Keratinocyte (primary cell): ENCODE measurements around the gene RNPEPL1. TPM values are rescaled to one million over a fixed set of nuclear protein-coding genes. Genes with fewer than 3 reads are reported as not detected.

Experiments
- DNase-seq: peaks from one replicate; pipeline ENCODE4 v3.0.0-alpha.2; 2011; ENCODE audit warnings: low read depth, missing footprints, low spot score
- FAIRE-seq: peaks from 2 replicates; lab custom pipeline; 2011; peaks lifted over from hg19 to GRCh38; lab: Jason Lieb, UNC
- H2AFZ ChIP-seq: 2 replicates; pipeline ENCODE4 v1.6.0; 2012; ENCODE audit warnings: low read length, control low read depth, inconsistent platforms; ENCODE audit not compliant: control insufficient read depth
- H3K27ac ChIP-seq: 2 replicates; pipeline ENCODE4 v1.5.1; 2011; ENCODE audit warnings: low read length; ENCODE audit not compliant: control insufficient read depth, insufficient read depth
- H3K27me3 ChIP-seq: 3 replicates; pipeline ENCODE4 v1.6.0; 2011; ENCODE audit warnings: low read length; ENCODE audit not compliant: control insufficient read depth, insufficient read depth; ENCODE audit errors: extremely low read depth
- H3K36me3 ChIP-seq, 2 experiments: 2 replicates in 1 of 2; 3 replicates in 1 of 2; pipeline ENCODE4 v1.5.1; 2011; ENCODE audit warnings: low read length in 2 of 2, mild to moderate bottlenecking in 1 of 2; ENCODE audit not compliant: control insufficient read depth in 2 of 2, insufficient read depth in 2 of 2; ENCODE audit errors: extremely low read depth in 1 of 2
- H3K4me1 ChIP-seq: 3 replicates; pipeline ENCODE4 v1.5.1; 2011; ENCODE audit warnings: low read length; ENCODE audit not compliant: control insufficient read depth, insufficient read depth; ENCODE audit errors: extremely low read depth
- H3K4me2 ChIP-seq: 3 replicates; pipeline ENCODE4 v1.6.0; 2011; ENCODE audit warnings: low read depth, low read length; ENCODE audit not compliant: control insufficient read depth, insufficient read depth; ENCODE audit errors: extremely low read depth
- H3K4me3 ChIP-seq, 3 experiments: fragments of 200-600 bp in 1 of 3; sonication (generic) in 1 of 3; 2 replicates in 2 of 3; 3 replicates in 1 of 3; pipeline ENCODE4 v1.5.1; 2011 to 2016; ENCODE audit warnings: low read length in 3 of 3, mild to moderate bottlenecking in 3 of 3, control low read depth in 2 of 3, inconsistent platforms in 1 of 3, low read depth in 1 of 3, mixed read lengths in 1 of 3, mixed run types in 1 of 3, moderate library complexity in 1 of 3; ENCODE audit not compliant: control insufficient read depth in 2 of 3, insufficient read depth in 2 of 3; ENCODE audit errors: extremely low read depth in 1 of 3
- H3K79me2 ChIP-seq: 2 replicates; pipeline ENCODE4 v1.6.0; 2012; ENCODE audit warnings: low read length; ENCODE audit not compliant: control insufficient read depth, insufficient read depth
- H3K9ac ChIP-seq: 3 replicates; pipeline ENCODE4 v1.6.0; 2011; ENCODE audit warnings: low read length; ENCODE audit not compliant: control insufficient read depth, insufficient read depth; ENCODE audit errors: extremely low read depth
- H3K9me1 ChIP-seq: 3 replicates; pipeline ENCODE4 v1.6.0; 2011; ENCODE audit warnings: low read length; ENCODE audit not compliant: control insufficient read depth, insufficient read depth; ENCODE audit errors: extremely low read depth
- H3K9me3 ChIP-seq: 2 replicates; pipeline ENCODE4 v1.5.1; 2012; ENCODE audit warnings: low read depth, low read length; ENCODE audit not compliant: control insufficient read depth
- H4K20me1 ChIP-seq: 3 replicates; pipeline ENCODE4 v1.6.0; 2011; ENCODE audit warnings: low read length; ENCODE audit not compliant: control insufficient read depth, insufficient read depth; ENCODE audit errors: extremely low read depth
- CTCF ChIP-seq, 3 experiments: IDR thresholded peaks in 1 of 3; conservative IDR thresholded peaks in 1 of 3; optimal IDR thresholded peaks in 1 of 3; 2 replicates in 2 of 3; 3 replicates in 1 of 3; pipeline versions ENCODE3 to v1.5.1; 2011; ENCODE audit warnings: low read length in 3 of 3, mild to moderate bottlenecking in 3 of 3, moderate library complexity in 2 of 3, control low read depth in 1 of 3, inconsistent platforms in 1 of 3; ENCODE audit not compliant: insufficient read depth in 2 of 3; ENCODE audit errors: extremely low read depth in 1 of 3
- EZH2 ChIP-seq: IDR thresholded peaks from one replicate; pipeline ENCODE4 v1.6.1; 2012; ENCODE audit warnings: inconsistent platforms, mild to moderate bottlenecking, low read length, moderate library complexity
- dilution Hi-C: fragments of 300-500 bp; cut with MboI; formaldehyde crosslinking; loops from one replicate; pipeline ENCODE4 v1.7.0; 2020; ENCODE audit warnings: low sequenced_read_pairs; ENCODE audit not compliant: extremely low pct_ligation_motif_present
- polyA plus RNA-seq, 5 experiments: library from polyadenylated mRNA; depleted of rRNA in 3 of 5; stranded (reverse) in 3 of 5; stranded (forward) in 1 of 5; unstranded in 1 of 5; fragments of >200 nt; gene quantifications; 1 replicate in 1 of 5; 2 replicates in 3 of 5; 3 replicates in 1 of 5; pipeline versions ENCODE4 v1.2.1 to v1.2.3, GENCODE V29; 2011 to 2012; ENCODE audit warnings: missing spikeins in 2 of 5, low read depth in 1 of 5, low replicate concordance in 1 of 5

RNPEPL1 gene
- polyA plus RNA-seq, 1 donor (not counting 4 experiments of a cell fraction or from before 2014, with no cell fraction given) = 3.7 TPM

- Histone ChIP-seq H3K4me3 (no peak overlapping the region), H3K9me3 (no peaks in the 10 kb centered on the region), H2AFZ (no peak overlapping the region), H3K79me2 (no peaks in the 10 kb centered on the region), H3K4me2 (no peak overlapping the region), H3K9me1 (no peaks in the 10 kb centered on the region), H3K27me3 (no peaks in the 10 kb centered on the region), H3K36me3 (no peaks in the 10 kb centered on the region), H3K9ac (no peak overlapping the region), H3K27ac (no peak overlapping the region), H4K20me1 (no peaks in the 10 kb centered on the region), H3K4me1 (no peaks in the 10 kb centered on the region)
- dilution Hi-C loops = no loop called here
- DNase-seq (no peak), FAIRE-seq (no peak)
- TF ChIP-seq EZH2 (no peak), CTCF (optimal IDR thresholded peaks at IDR 0.05 in 1 of 3, IDR thresholded peaks at IDR 0.05 in 1 of 3, conservative IDR thresholded peaks at IDR 0.05 in 1 of 3; ENCODE audit: extremely low read depth in 1 of 3, insufficient read depth in 2 of 3, low read length in 3 of 3) (no peak)
Observed at GRCh38 chr2:240611601-240612210, 43.4 kb downstream of the RNPEPL1 start.

DNA sequence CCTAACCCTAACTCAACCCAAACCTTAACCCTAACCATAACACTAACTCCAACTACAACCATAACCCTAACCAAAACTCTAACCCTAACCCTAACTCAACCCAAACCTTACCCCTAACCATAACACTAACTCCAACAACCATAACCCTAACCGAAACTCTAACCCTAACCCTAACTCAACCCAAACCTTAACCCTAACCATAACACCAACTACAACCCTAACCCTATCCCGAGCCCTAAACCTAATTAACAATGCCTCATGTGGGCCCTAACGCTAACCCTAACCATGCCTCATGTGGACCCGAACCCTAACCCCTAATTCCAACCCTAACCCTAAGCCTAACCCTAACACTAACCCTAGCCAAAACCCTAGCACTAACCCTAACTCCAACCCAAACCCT is 45.5 kb downstream of the RNPEPL1 start:
- FAIRE-seq (no peak), DNase-seq (no peak)
- H4K20me1 ChIP-seq = no peaks in the 10 kb centered on the region
- no peaks in the 10 kb centered on the region for H3K36me3 ChIP-seq
- H3K79me2 ChIP-seq = no peaks in the 10 kb centered on the region
- H3K9me3 ChIP-seq = no peaks in the 10 kb centered on the region
- H3K4me3 ChIP-seq = no peak overlapping the region
- H3K27me3 ChIP-seq = no peaks in the 10 kb centered on the region
- H2AFZ ChIP-seq = no peak overlapping the region
- H3K4me2 ChIP-seq = no peak overlapping the region
- no peaks in the 10 kb centered on the region for H3K9me1 ChIP-seq
- H3K4me1 ChIP-seq = no peaks in the 10 kb centered on the region
- dilution Hi-C loops = no loop called here
- no peak for TF ChIP-seq EZH2
- no peak for TF ChIP-seq CTCF (optimal IDR thresholded peaks at IDR 0.05 in 1 of 3, IDR thresholded peaks at IDR 0.05 in 1 of 3, conservative IDR thresholded peaks at IDR 0.05 in 1 of 3; ENCODE audit: extremely low read depth in 1 of 3, insufficient read depth in 2 of 3, low read length in 3 of 3)
- no peak overlapping the region for H3K27ac ChIP-seq
- H3K9ac ChIP-seq = no peak overlapping the region
